Colonic mucosa (tissue), 4 donors: ENCODE data around the gene AGXT2. TPM values are rescaled to one million over a fixed set of nuclear protein-coding genes. Genes with fewer than 3 reads are reported as not detected.
"Not testable (repeated sequence)": the region's sequence is repeated elsewhere in the genome, so short reads cannot be mapped to it uniquely, and the experiment has no call there.

Experiments
- DNase-seq: peaks from one replicate; pipeline ENCODE4 v3.0.0-alpha.2; 2020
- H3K27ac ChIP-seq: fragments of 200-600 bp; one replicate; pipeline ENCODE4 v1.8.0; 2021
- H3K27me3 ChIP-seq: fragments of 200-600 bp; one replicate; pipeline ENCODE4 v1.8.0; 2021
- H3K36me3 ChIP-seq: fragments of 200-600 bp; one replicate; pipeline ENCODE4 v1.8.0; 2021
- H3K4me1 ChIP-seq: fragments of 200-600 bp; one replicate; pipeline ENCODE4 v1.8.0; 2021; ENCODE audit warnings: mild to moderate bottlenecking
- H3K4me3 ChIP-seq: fragments of 200-600 bp; one replicate; pipeline ENCODE4 v1.8.0; 2021
- H3K9ac ChIP-seq, 2 donors: one replicate each; pipeline ENCODE4 v1.7.0; 2013; ENCODE audit warnings: control low read depth in 2 of 2, low read depth in 2 of 2, low read length in 2 of 2
- H3K9me3 ChIP-seq: fragments of 200-600 bp; one replicate; pipeline ENCODE4 v1.8.0; 2021
- CTCF ChIP-seq: fragments of 200-600 bp; IDR thresholded peaks from one replicate; pipeline ENCODE4 v1.8.0; 2022; ENCODE audit warnings: antibody characterized with exemption, mild to moderate bottlenecking
- intact Hi-C: fragments of 100-400 bp; cut with DNase I; formaldehyde crosslinking; loops from one replicate; pipeline ENCODE4 v1.14.1; 2022
- total RNA-seq, 2 donors: library from RNA; stranded (reverse); fragmentation: NEBNext Ultra II Directional in 1 of 2; extraction: Animal tissue kit (Norgen Biotek cat#: 25700) in 1 of 2; gene quantifications; one replicate each; pipeline ENCODE4 v1.2.1, GENCODE V29; 2021
- donor health status: healthy.
- donor health status: DM: no; HTN: no; CAD: no.
- donor health status: DM: no; HTN: no; CAD: no.

AGXT2 gene
- total RNA-seq, 2 donors from 2014 or later, result 0.16 TPM; not detected in 1

DNA sequence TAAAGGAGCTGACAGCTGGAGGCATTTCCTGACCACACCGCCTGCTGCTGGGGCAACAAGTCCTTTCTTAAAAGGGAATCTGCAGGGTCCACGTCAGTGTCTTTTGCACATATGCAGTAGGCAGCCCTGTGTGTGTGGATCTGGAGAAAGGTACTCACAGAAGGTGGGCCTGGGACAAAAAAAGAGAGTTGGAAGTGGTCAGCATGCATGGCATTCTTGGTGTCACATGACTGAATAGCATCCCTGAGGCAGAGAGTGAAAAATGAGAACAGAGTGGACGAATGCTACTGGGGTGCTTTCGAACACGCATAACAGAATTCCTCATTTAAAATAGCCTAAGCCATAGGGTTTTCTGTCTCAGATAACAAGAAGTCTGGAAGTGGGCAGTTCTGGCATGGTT is 71.4 kb downstream of the AGXT2 start:
- intact Hi-C loops, result no loop called here
- no peak for TF ChIP-seq CTCF
- DNase-seq, result no peak
- Histone ChIP-seq H3K27ac (no peak overlapping the region), H3K36me3 (no peaks in the 10 kb centered on the region), H3K9me3 (no peaks in the 10 kb centered on the region), H3K9ac (no peak overlapping the region), H3K4me1 (no peaks in the 10 kb centered on the region), H3K4me3 (no peak overlapping the region), H3K27me3 (no peaks in the 10 kb centered on the region)

- H3K27ac ChIP-seq, H3K9me3 ChIP-seq, H3K27me3 ChIP-seq, H3K9ac ChIP-seq, intact Hi-C loops, H3K36me3 ChIP-seq, H3K4me1 ChIP-seq, DNase-seq, H3K4me3 ChIP-seq: not testable (repeated sequence)
Measured at GRCh38 chr5:34971655-34972054, 76.1 kb downstream of the AGXT2 start.

- no peak overlapping the region for H3K27ac ChIP-seq
- no peaks in the 10 kb centered on the region for H3K36me3 ChIP-seq
- no peak overlapping the region for H3K9ac ChIP-seq
- H3K9me3 ChIP-seq, result no peaks in the 10 kb centered on the region
- TF ChIP-seq CTCF, result no peak
- DNase-seq, result no peak
- H3K27me3 ChIP-seq, result no peaks in the 10 kb centered on the region
- H3K4me3 ChIP-seq, result no peak overlapping the region
- no peaks in the 10 kb centered on the region for H3K4me1 ChIP-seq
- intact Hi-C loops, result no loop called here
Measured at GRCh38 chr5:34970552-34970951, 77.2 kb downstream of the AGXT2 start.

GRCh38 chr5:34968258-34968657 is 79.5 kb downstream of the AGXT2 start:
- no peak for DNase-seq
- Histone ChIP-seq H3K9ac (no peak overlapping the region), H3K9me3 (no peaks in the 10 kb centered on the region), H3K4me1 (no peaks in the 10 kb centered on the region), H3K36me3 (no peaks in the 10 kb centered on the region), H3K4me3 (no peak overlapping the region), H3K27me3 (no peaks in the 10 kb centered on the region), H3K27ac (no peak overlapping the region)
- TF ChIP-seq CTCF, result no peak
- intact Hi-C loops, result no loop called here

DNA sequence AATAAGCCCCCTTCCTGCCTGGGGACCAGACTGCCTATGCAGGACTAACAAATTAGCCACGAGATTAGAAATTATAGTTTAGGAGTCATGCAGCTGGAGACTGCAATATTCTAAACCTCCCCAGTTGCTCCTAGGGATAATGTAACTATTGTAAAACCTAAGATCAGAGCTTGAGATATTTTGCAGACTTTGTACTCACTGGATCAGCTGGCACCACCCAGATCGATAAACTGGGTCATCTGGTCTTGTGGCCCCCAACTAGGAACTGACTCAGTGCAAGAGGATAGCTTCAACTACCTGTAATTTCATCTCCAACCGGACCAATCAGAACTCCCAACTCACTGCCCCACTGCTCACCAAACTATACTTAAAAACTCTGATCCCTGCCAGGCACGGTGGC is 80.2 kb downstream of the AGXT2 start:
- intact Hi-C loops, result no loop called here
- Histone ChIP-seq H3K27me3 (no peaks in the 10 kb centered on the region), H3K4me1 (no peaks in the 10 kb centered on the region), H3K9ac (no peak overlapping the region), H3K9me3 (no peaks in the 10 kb centered on the region), H3K27ac (no peak overlapping the region), H3K4me3 (no peak overlapping the region), H3K36me3 (no peaks in the 10 kb centered on the region)
- no peak for TF ChIP-seq CTCF
- DNase-seq, result no peak

DNA sequence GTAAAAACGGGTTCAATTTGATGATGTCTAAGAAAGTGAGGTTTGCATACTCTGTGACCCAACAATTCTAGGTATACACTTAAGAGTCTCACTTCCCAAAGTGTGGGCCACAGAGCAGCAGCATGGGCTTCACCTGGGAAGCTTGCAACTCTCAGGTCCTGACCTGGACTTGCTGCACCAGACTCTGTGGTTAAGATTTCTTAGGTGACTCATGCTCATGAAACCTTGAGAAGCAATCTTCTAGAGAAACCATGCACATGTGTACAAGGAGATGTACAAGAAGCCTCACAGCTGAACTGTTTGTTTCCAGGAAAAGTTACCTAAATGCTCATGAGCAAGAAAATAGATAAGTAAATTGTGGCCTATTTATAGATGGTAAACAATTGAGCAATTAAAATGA is 88.4 kb downstream of the AGXT2 start:
- intact Hi-C loops, result no loop called here
- no peak for TF ChIP-seq CTCF

More for the DNA sequence above, 88.4 kb downstream of the AGXT2 start:
- no peaks in the 10 kb centered on the region for H3K9me3 ChIP-seq
- no peaks in the 10 kb centered on the region for H3K27me3 ChIP-seq
- no peaks in the 10 kb centered on the region for H3K36me3 ChIP-seq
- H3K27ac ChIP-seq, result no peak overlapping the region
- H3K4me3 ChIP-seq, result no peak overlapping the region
- DNase-seq, result no peak
- no peak overlapping the region for H3K9ac ChIP-seq
- no peaks in the 10 kb centered on the region for H3K4me1 ChIP-seq
